ENCODE data around the gene THOC2.
A peak's percentile ranks its signal among the peaks of the same experiment; 100 is the strongest.
"Not testable (repeated sequence)": the region's sequence is repeated elsewhere in the genome, so short reads cannot be mapped to it uniquely, and the experiment has no call there.

The THOC2 gene, protein sequence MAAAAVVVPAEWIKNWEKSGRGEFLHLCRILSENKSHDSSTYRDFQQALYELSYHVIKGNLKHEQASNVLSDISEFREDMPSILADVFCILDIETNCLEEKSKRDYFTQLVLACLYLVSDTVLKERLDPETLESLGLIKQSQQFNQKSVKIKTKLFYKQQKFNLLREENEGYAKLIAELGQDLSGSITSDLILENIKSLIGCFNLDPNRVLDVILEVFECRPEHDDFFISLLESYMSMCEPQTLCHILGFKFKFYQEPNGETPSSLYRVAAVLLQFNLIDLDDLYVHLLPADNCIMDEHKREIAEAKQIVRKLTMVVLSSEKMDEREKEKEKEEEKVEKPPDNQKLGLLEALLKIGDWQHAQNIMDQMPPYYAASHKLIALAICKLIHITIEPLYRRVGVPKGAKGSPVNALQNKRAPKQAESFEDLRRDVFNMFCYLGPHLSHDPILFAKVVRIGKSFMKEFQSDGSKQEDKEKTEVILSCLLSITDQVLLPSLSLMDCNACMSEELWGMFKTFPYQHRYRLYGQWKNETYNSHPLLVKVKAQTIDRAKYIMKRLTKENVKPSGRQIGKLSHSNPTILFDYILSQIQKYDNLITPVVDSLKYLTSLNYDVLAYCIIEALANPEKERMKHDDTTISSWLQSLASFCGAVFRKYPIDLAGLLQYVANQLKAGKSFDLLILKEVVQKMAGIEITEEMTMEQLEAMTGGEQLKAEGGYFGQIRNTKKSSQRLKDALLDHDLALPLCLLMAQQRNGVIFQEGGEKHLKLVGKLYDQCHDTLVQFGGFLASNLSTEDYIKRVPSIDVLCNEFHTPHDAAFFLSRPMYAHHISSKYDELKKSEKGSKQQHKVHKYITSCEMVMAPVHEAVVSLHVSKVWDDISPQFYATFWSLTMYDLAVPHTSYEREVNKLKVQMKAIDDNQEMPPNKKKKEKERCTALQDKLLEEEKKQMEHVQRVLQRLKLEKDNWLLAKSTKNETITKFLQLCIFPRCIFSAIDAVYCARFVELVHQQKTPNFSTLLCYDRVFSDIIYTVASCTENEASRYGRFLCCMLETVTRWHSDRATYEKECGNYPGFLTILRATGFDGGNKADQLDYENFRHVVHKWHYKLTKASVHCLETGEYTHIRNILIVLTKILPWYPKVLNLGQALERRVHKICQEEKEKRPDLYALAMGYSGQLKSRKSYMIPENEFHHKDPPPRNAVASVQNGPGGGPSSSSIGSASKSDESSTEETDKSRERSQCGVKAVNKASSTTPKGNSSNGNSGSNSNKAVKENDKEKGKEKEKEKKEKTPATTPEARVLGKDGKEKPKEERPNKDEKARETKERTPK (N-terminal part only)

DNA sequence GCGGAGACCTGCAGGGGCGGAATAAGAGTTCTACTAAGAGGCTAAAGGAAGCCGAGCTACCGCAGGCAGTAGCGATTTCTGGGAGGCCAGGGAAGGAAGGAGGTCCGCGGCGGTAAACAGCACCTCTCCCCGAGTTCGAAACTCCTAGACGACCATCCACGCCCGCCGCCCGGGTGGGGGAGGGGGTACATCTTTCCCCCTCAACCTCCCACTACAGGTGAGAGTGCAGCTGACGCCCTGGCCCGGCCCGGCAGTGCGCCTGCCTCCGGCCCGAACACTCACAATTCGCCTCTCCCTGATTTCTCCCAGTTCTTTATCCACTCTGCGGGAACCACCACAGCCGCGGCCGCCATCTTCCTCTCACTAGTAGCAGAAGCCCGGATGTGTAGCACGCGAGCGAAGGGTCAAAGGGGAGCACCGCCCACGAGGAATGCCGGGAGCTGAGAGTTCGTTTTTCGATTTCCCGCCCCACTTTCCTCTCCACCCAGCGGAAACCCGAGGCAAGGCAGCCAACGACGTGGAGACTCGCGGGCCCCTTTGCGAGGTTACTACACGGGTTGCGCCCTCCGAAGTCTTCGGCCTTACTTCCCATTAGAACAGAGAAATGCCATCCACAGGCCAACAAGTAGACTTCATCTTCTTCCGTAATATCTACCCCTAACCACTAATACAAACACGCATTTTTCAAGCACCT is at the start of gene THOC2:
TSS of gene THOC2 (minus strand) at position 383 of the 694 bp plus-strand sequence. CDS start at position 353, 30 bp downstream.
- in situ Hi-C loops (cut with MboI; ENCODE audit: low sequenced_read_pairs) = no loop called here

DNA sequence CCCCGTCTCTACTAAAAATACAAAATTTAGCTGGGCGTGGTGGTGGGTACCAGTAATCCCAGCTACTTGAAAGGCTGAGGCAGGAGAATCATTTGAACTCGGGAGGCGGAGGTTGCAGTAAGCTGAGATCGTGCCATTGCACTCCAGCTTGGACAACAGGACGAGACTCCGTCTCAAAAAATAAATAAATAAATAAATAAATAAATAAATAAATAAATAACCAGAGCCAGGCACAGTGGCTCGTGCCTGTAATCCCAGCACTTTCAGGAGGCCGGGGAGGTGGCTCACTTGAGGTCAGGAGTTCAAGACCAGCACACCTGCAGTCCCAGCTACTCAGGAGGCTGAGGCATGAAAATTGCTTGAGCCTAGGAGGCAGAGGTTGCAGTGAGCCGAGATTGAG is 48.9 kb upstream of the THOC2 start:
- H3K9me3 ChIP-seq; H3K36me3 ChIP-seq (replicated peaks); H3K4me1 ChIP-seq; H3K27me3 ChIP-seq (ENCODE audit: low read depth); H3K4me3 ChIP-seq; DNase-seq (ENCODE audit: low spot score in 2 of 2); in situ Hi-C loops (cut with MboI; ENCODE audit: low sequenced_read_pairs): not testable (repeated sequence)

More for the DNA sequence above, at the start of gene THOC2:
- H3K36me3 ChIP-seq (replicated peaks) = peaks cover 6% of the 10 kb centered on the region
- H3K9me3 ChIP-seq = peaks cover 4% of the 10 kb centered on the region; the same call in 1 of the 2 replicates
- DNase-seq (ENCODE audit: low spot score in 2 of 2) = peak; percentile 92 to 96
- H3K4me3 ChIP-seq = peak within 1 kb of the TSS; percentile 92
- peaks cover 31% of the 10 kb centered on the region for H3K4me1 ChIP-seq
- no peaks in the 10 kb centered on the region for H3K27me3 ChIP-seq (ENCODE audit: low read depth)

DNA sequence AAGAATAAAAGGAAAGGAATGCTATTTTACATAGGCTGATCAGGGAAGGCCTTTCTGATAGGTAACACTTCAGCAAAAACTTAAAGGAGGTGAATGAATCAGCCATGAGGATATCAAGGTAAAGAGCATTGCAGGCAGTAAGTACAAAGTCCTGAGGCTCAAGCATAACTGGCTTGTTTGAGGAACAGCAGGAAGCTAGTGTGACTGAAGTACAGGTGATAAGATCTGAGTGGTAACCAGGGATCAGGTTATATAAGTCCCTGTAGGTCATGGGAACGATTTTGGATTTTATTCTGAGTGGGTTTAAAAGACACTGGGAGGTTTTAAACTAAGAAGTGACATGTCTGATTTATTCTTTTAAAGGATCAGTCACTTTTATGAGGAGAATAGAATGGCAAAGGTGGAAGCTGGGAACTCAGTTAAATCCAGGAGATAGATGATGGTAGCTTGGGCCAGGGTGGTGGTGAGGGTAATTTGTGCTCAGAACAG is 47.1 kb upstream of the THOC2 start:
- peaks cover 8% of the 10 kb centered on the region for H3K4me1 ChIP-seq
- no peaks in the 10 kb centered on the region for H3K27me3 ChIP-seq (ENCODE audit: low read depth)
- no peaks in the 10 kb centered on the region for H3K36me3 ChIP-seq (replicated peaks)
- in situ Hi-C loops (cut with MboI; ENCODE audit: low sequenced_read_pairs) = no loop called here
- H3K9me3 ChIP-seq = no peaks in the 10 kb centered on the region
- no peak for DNase-seq (ENCODE audit: low spot score in 2 of 2)
- no peak overlapping the region for H3K4me3 ChIP-seq

DNA sequence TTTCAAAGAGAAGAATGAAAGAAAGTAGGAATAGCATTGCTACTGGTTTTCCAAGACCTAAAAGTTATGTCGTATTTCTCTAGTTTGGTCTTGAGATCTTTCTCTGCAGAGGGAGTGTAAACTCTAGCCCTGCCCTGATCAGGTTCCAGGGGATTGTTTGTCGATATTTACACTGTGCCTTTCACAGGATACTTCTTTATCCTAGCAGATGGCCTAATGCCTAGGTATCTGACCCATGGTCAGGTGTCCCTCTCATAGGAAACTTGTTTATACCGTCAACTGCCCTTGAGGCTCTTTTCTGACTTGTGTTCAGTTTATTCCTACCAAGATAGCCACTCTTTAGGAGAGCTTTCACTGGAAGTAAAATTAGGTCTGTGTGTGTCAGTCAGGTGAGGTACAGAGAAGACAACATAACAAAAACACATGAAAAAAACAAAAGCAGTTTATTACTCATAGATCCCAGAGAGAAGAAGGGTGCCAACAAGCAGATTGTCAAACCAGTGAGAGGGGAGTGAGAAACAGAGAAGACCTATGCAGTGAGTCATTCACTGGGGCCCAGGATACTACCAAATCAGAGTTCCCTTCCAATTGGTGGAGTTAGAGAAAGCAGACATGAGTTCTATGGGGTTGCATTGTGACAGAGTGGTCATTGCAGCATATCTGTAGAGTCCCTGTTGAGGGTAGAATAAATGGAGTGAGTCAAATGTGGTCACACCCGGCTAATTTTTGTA is 40.6 kb upstream of the THOC2 start:
- in situ Hi-C loops (cut with MboI; ENCODE audit: low sequenced_read_pairs) = no loop called here
- DNase-seq (ENCODE audit: low spot score in 2 of 2) = no peak
- H3K27me3 ChIP-seq (ENCODE audit: low read depth) = no peaks in the 10 kb centered on the region
- H3K9me3 ChIP-seq = no peaks in the 10 kb centered on the region
- no peak overlapping the region for H3K4me3 ChIP-seq
- H3K4me1 ChIP-seq = peaks cover 5% of the 10 kb centered on the region
- H3K36me3 ChIP-seq (replicated peaks) = no peaks in the 10 kb centered on the region

DNA sequence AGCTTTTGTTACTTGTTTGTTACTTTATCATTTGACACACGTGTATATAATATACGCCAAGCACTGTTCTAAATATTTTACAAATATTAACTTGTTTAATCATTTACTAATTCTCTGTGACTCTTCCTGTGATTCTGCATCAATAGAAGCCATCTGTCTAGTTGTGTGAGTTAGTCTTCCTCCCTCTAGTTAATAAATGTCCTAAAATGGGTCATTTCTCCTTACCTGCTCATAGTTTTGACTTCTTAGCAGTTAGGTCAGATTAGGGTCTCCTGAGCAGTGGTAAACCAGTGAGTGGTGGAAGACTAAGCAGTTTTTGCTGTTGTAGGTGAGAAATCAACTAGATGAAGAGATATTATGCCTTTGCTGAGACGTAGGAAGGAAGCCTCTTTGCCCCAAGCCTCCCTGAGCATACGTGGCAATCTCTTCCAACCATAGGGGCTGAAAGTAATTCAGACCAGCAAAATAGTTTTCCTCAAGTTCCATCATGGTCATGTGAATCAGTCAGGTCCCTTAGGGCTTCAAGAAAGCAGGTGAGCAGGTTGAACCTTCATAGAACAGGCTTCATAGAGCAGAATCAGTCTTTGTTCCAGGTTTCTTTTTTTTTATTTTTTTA is 38.7 kb upstream of the THOC2 start:
- DNase-seq (ENCODE audit: low spot score in 2 of 2) = no peak
- H3K9me3 ChIP-seq = no peaks in the 10 kb centered on the region
- in situ Hi-C loops (cut with MboI; ENCODE audit: low sequenced_read_pairs) = no loop called here
- no peaks in the 10 kb centered on the region for H3K4me1 ChIP-seq
- no peaks in the 10 kb centered on the region for H3K27me3 ChIP-seq (ENCODE audit: low read depth)
- H3K4me3 ChIP-seq = no peak overlapping the region
- no peaks in the 10 kb centered on the region for H3K36me3 ChIP-seq (replicated peaks)

DNA sequence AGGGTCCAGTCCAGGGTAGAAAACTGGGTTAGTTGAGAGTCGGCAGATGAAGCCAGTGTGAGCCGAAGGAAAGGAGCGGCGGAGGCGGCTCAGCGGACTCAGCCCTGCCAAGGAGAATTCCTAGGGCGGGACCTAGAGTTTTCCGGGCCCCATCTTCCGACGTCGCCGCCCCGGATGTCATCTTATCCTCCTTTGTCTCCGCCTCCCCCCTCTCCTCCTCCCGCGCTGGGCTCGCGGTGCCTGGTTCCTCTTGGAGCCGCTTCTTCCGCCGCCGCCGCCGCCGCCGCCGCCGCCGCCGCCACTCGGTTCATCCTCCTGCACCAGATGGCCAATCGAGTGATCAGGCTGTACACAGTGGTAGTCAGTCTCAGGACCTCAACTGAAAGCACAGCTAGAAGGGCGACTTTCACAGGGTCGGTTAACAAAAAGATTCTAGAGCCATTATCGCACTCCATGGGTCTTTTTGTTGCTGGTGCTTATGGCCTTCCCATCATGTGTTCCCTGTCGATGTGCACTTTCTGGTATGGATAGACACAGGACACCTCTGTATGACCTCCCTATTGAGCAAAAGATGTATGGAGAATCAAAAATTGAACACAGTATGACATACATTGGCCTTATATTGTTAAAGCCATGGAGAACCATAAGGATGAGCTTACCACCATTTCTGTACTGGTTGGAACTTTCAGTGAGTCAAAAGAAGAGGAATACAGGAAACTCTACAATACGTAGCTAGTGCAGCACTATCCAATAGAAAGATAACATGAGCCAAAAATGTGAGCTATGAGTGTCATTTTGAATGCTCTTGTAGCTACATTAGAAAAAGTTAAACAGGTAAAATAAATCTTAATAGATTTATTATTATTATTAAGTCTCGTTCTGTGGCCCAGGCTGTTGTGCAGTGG is 32.4 kb upstream of the THOC2 start:
- Histone ChIP-seq H3K4me1 (peaks cover 2% of the 10 kb centered on the region; the same call in 1 of the 2 replicates), H3K27me3 (ENCODE audit: low read depth) (no peaks in the 10 kb centered on the region), H3K9me3 (no peaks in the 10 kb centered on the region; the same call in 1 of the 2 replicates), H3K36me3 (replicated peaks) (no peaks in the 10 kb centered on the region), H3K4me3 (peak overlapping the region; percentile 24)
- peak; percentile 94 to 97 for DNase-seq (ENCODE audit: low spot score in 2 of 2)
- in situ Hi-C loops (cut with MboI; ENCODE audit: low sequenced_read_pairs) = no loop called here

DNA sequence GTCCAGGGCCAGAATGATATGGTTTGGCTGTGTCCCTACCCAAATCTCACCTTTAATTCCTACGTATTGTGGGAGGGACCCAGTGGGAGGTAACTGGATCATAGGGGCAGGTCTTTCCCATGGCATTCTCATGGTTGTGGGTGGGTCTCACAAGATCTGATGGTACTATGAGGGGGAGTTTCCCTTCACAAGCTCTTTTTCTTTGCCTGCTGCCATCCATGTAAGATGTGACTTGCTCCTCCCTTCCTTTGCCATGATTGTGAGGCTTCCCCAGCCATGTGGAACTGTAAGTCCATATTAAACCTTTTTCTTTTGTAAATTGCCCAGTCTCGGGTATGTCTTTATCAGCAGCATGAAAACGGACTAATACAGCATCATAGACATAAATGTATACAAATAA is 27.0 kb upstream of the THOC2 start:
- H3K4me3 ChIP-seq; in situ Hi-C loops (cut with MboI; ENCODE audit: low sequenced_read_pairs); DNase-seq (ENCODE audit: low spot score in 2 of 2); H3K36me3 ChIP-seq (replicated peaks); H3K9me3 ChIP-seq; H3K4me1 ChIP-seq; H3K27me3 ChIP-seq (ENCODE audit: low read depth): not testable (repeated sequence)

DNA sequence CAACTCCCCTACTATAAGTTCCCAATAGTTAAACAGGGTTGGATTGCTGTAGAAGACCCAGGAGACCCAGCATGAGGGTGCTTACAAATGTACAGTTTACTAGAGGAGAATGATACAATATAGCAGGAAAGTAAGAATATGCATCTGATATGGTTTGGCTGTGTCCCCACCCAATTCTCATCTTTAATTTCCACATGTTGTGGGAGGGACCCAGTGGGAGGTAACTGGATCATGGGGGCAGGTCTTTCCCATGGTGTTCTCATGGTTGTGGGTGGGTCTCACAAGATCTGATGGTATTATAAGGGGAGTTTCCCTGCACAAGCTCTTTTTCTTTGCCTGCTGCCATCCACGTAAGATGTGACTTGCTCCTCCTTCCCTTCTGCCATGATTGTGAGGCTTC is 24.9 kb upstream of the THOC2 start:
- in situ Hi-C loops (cut with MboI; ENCODE audit: low sequenced_read_pairs); H3K27me3 ChIP-seq (ENCODE audit: low read depth): not testable (repeated sequence)

DNA sequence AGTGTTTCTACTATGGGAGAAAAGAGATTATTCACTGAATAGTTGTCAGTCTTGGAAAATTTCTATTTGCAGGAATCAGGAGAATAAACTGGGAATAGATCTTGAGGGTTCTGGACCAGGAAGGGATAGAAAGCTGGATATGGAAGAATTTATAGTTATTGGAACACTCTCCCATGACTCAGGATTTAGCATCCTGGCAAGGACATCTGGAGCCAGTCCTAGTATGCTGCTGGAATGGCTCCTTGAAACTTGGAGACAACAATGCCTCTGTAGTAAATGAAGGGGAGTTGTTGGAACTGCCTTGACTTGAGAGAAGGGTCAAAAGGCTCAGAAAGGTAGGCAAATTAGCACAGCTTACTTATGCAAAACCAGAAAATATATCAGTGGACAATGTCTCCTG is 23.5 kb upstream of the THOC2 start:
- in situ Hi-C loops (cut with MboI; ENCODE audit: low sequenced_read_pairs) = no loop called here

More for the DNA sequence above, 24.9 kb upstream of the THOC2 start:
- DNase-seq (ENCODE audit: low spot score in 2 of 2); H3K36me3 ChIP-seq (replicated peaks); H3K4me1 ChIP-seq; H3K4me3 ChIP-seq; H3K9me3 ChIP-seq: not testable (repeated sequence)

DNA sequence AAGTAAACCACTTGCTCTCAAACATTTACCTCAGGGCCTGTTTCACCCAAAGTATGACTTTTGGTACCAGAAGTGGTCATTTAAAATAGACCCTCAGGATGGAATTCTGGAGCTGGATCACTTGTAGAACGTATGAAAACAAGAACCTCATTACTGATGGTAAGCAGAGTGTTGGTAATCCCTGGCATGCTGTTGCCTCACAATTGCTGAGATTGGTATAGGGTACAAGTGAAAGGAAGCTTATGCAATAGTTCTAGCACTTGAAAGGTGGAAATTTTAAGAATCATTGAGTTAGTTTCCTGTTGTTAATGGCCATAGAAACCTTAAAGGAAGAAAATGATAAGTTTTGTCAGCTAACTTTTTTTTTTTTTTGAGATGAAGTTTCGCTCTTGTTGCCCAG is 22.3 kb upstream of the THOC2 start:
- no peaks in the 10 kb centered on the region for H3K36me3 ChIP-seq (replicated peaks)
- H3K4me1 ChIP-seq = peaks cover 3% of the 10 kb centered on the region; the same call in 1 of the 2 replicates
- no peak for DNase-seq (ENCODE audit: low spot score in 2 of 2)
- H3K27me3 ChIP-seq (ENCODE audit: low read depth) = no peaks in the 10 kb centered on the region
- in situ Hi-C loops (cut with MboI; ENCODE audit: low sequenced_read_pairs) = no loop called here
- H3K4me3 ChIP-seq = no peak overlapping the region
- no peaks in the 10 kb centered on the region; the same call in 1 of the 2 replicates for H3K9me3 ChIP-seq

More for the DNA sequence above, 23.5 kb upstream of the THOC2 start:
- Histone ChIP-seq H3K36me3 (replicated peaks) (no peaks in the 10 kb centered on the region), H3K9me3 (no peaks in the 10 kb centered on the region; the same call in 1 of the 2 replicates), H3K27me3 (ENCODE audit: low read depth) (no peaks in the 10 kb centered on the region), H3K4me1 (no peaks in the 10 kb centered on the region), H3K4me3 (no peak overlapping the region)
- no peak for DNase-seq (ENCODE audit: low spot score in 2 of 2)

DNA sequence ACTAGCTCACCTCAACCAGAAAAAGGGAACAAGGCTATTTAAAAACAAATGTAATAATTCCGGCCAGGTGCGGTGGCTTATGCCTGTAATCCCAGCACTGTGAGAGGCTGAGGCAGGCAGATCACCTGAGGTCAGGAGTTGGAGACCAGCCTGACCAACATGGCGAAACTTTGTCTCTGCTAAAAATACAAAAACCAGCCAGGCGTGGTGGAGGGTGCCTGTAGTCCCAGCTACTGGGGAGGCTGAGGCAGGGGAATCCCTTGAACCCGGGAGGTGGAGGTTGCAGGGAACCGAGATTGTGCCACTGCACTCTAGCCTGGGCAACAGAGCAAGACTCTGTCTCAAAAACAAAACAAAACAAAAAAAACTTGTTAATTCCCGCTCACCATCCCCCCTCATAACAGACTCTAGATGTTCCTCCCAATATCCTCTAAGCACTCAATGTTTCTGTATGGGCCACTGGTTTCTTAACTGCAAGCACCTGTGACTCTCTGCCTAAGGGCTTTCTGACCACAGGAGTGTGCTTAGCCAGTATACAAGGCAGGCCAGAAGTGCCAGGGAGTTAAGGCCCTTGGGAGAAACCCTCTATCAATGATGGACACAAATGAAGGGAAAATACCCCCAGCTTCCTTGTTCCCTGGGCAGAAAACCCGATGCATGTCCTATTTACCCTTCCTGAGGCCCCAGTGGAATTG is 21.0 kb upstream of the THOC2 start:
- H3K9me3 ChIP-seq = no peaks in the 10 kb centered on the region

More for the DNA sequence above, 21.0 kb upstream of the THOC2 start:
- Histone ChIP-seq H3K36me3 (replicated peaks) (no peaks in the 10 kb centered on the region), H3K27me3 (ENCODE audit: low read depth) (no peaks in the 10 kb centered on the region), H3K4me3 (no peak overlapping the region), H3K4me1 (peaks cover 16% of the 10 kb centered on the region)
- DNase-seq (ENCODE audit: low spot score in 2 of 2) = no peak
- in situ Hi-C loops (cut with MboI; ENCODE audit: low sequenced_read_pairs) = no loop called here

Data from HAP-1 (cell line).